Measurements from ENCODE around the gene HES2.
"Not testable (repeated sequence)": the region's sequence is repeated elsewhere in the genome, so short reads cannot be mapped to it uniquely, and the experiment has no call there.

The HES2 gene

DNA sequence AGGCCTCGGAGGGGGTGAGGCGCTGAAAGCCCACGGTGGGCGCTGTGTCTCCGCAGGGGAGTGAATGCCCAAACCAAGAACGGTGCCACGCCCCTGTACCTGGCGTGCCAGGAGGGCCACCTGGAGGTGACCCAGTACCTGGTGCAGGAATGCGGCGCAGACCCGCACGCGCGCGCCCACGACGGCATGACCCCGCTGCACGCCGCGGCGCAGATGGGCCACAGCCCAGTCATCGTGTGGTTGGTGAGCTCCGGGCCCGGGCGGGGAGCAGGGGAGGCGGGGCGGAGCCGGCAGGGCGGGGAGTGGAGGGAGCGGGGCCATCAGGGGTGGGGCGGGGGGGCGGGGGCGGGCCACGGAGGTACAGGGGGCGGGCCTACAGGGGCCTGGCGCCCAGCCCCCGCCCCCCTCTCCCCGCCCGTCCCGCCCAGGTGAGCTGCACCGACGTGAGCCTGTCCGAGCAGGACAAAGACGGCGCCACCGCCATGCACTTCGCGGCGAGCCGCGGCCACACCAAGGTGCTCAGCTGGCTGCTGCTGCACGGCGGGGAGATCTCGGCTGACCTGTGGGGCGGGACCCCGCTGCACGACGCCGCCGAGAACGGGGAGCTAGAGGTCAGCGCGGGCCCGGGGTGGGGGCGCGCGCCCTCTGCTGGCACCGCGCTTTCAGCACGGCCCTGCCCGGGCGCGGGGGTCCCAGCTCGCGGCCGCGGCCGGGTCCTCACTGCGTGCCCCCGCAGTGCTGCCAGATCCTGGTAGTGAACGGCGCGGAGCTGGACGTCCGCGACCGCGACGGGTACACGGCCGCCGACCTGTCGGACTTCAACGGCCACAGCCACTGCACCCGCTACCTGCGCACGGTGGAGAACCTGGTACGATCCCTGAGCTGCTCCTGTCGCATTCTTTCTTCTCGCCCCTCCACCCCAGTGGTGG is 20.7 kb upstream of the HES2 start:
- in situ Hi-C loops (cut with MboI; ENCODE audit: low pct_unique_long_range_greater_than_20kb, low sequenced_read_pairs): no loop called here
- DNase-seq: peak; percentile 49

DNA sequence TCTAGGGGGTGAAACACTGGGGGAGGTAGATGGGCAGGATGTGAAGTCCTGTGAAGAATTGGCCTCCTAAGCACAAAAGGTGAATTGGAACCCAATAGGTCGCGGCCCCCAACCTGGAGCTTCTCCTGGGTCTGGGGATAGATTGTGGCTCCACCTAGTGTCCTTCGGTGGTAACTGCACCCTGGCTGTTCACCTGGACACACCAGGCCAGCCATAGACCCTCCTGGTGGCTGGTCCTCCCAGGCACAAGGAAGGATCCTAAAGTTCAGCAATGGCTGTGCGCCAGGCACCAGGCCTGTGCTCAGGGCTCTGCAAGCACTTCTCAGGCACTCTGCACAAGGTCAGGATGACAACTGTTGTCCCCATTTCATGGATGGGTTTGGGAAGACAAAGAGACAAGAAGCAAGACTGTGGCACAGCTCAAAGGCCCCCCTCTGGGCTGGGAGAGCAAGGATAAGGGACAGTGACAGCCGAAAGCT is 18.4 kb upstream of the HES2 start:
- peak; percentile 81 for DNase-seq
- in situ Hi-C loops (cut with MboI; ENCODE audit: low pct_unique_long_range_greater_than_20kb, low sequenced_read_pairs): no loop called here

DNA sequence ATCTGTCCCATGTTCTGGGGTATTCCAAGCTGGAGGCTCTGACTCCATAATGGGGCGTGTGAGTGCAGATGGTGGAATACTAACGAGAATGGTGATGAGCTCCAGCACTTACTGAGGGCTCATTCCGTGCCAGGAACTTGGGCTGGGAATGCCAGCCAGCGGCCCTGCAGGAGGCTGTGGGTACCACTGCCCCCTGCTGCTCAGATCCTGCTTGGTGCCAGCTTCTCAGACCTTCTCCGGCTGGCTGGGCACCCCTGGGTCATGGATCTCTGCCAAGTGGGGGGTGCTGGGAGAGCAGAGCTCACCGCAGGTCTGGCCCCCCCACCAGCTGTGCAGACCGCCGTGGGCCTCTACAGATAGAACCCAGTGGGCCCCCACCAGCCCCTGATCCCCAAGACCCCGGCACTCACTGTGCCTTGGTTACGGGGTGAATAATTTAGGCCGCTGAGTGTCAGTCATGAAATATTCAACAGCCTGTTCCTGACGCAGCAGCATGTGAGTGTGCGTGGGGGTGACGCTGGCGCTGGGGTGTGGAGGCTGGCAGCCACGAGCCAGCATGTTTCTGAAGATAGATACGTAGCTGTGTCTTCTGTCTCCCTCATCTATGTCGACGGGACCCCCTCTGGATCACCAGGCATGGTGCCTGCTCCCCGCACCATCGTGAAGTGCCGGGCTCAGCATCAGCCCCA is 17.4 kb upstream of the HES2 start:
- in situ Hi-C loops (cut with MboI; ENCODE audit: low pct_unique_long_range_greater_than_20kb, low sequenced_read_pairs); DNase-seq: not testable (repeated sequence)

DNA sequence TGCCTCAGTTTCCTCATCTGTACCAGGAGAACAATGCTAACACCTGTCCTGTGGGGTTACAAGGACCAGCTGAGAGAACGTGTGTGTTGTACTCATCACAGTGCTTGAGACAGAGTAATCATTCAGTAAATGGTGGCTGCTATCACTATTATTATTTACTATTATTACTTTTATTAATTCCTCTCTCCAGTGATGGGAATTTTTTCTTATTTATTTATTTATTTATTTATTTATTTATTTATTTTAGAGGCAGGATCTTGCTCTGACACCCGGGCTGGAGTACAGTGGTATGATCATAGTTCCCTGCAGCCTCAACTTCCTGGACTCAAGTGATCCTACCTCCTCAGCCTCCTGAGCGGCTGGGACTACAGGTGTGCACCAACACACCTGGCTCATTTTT is 16.6 kb upstream of the HES2 start:
- in situ Hi-C loops (cut with MboI; ENCODE audit: low pct_unique_long_range_greater_than_20kb, low sequenced_read_pairs); DNase-seq: not testable (repeated sequence)

DNA sequence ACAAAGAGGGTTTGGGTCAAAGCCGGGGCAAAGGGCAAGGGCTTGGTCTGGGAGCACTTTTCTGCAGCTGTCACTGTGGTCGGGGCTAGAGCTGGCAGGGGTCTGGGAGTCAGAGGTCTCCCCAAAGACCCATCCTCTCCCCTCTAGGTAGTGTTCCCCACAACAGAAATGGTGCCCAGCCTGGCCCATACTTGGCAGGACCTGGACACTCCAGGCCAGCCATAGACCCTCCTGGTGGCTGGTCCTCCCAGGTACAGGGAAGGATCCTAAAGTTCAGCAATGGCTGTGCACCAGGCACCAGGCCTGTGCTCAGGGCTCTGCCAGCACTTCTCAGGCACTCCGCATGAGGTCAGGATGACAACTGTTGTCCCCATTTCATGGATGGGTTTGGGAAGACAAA is 15.8 kb upstream of the HES2 start:
- in situ Hi-C loops (cut with MboI; ENCODE audit: low pct_unique_long_range_greater_than_20kb, low sequenced_read_pairs): no loop called here
- DNase-seq: no peak

DNA sequence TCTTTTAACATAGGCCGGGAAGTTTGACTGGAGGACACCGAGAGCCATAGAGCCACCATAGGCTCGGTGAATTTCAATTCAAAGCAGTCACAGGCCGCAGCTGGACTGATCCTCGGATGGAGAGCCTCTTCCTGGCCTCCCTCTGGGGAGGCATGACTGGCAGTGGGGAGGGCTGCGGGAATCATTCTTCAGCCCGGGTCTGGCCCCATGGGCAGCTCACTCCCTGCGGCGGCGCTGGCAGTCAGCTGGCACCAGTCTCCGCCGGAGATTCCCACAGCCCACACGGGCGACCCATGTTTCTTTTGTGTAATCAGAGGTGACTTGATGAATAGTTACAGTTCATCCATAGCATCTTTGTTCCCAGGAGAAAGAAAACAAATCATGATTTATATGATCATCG is 15.4 kb upstream of the HES2 start:
- no peak for DNase-seq
- in situ Hi-C loops (cut with MboI; ENCODE audit: low pct_unique_long_range_greater_than_20kb, low sequenced_read_pairs): no loop called here

DNA sequence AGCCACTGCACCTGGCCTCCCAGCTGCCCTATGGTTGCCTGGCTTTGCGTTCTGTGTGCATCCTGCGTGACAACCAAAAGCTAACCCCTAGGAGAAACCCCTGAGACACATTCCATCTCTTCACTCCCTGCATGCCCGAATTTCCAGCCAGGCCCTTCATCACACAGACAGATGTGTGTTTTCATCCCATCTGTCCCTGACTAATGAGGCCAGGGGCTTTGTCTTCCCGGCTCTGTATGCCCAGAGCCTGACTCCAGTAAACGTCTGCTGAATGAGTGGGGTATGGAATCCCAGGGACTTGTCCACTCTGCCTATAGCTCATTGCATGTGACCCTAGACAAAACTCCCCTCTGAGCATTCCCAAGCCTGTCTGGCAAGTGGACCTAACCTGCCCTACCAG is 14.5 kb upstream of the HES2 start:
- no peak for DNase-seq
- in situ Hi-C loops (cut with MboI; ENCODE audit: low pct_unique_long_range_greater_than_20kb, low sequenced_read_pairs): no loop called here

DNA sequence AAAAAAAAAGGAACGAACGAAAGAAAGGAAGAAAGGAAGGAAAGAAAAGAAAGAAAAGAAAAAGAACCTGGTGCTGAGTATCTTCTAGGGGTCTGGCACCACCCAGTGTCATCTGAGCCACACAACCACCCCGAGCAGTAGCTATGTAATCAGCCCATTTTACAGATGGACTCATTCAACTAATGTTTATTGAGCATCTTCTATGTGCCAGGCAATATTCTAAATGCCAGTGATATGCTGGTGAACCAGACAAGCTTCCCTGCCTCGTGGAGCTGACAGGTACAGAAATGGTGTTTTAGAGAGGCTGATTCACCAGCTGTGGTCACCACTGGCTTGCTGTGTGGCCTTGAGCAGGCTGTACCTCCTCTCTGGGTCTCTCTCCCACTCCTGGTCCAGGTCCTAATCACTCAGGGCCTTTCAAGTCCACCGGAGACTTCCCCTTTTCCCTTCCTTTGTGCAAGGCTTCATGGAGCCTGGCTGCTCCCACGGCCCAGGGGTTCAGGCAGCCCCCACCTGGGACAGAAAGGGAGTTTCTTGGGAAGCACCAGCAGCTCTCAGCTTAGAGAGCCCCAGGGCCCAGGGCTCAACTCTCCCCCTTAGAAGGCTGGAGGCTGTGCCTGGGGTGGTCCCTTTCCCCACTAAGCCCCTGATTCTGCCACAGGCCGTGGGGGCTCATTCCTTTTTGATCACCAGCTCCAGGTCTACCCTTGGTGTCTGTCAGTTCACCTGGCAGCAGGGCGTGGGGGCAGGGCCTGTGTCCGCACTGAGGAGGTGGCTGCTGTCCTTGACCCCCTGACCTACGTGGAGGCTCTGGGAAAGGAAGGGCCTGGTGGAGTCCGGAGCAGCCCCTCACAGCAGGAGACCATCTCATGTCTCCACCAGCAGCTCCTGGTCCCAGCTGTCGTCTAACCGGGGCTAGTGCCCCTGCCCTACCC is 12.2 kb upstream of the HES2 start:
- DNase-seq; in situ Hi-C loops (cut with MboI; ENCODE audit: low pct_unique_long_range_greater_than_20kb, low sequenced_read_pairs): not testable (repeated sequence)

DNA sequence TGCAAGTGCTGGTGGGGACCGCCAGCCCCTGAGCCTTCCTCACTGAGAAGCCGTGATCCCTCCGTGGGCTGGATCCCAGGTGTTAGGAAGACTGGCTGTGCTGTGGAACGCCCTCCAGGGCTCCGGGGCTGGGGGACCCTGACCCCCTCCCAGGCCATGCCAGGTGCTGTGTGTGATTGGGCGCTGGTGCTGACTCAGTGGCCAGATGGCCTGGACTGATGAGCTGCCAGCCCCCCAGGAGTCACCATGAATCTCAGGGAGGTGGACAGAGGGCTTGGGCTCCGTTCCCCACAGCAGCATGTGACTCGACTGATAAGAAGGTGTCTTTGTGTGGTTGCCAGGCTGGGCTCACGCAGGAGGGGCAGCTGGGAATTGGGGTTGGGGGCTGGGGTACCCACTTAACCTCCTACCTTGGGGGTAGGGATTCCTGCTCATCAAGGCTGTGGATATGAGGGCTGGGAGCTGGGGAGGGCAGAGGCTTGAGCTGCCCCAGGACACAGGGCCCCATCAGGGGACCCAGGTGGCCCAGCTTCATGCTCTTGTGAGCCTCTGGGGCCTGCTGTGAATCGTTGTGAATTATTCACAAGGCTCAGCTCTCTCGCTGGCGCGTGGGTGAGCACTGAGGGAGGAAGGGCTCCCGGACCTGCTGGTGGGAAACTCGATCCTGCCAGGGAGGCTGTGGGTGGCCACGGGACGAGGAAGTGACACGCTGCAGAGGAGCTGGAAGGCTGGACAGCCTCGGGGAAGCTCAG is 10.1 kb upstream of the HES2 start:
- in situ Hi-C loops (cut with MboI; ENCODE audit: low pct_unique_long_range_greater_than_20kb, low sequenced_read_pairs): not testable (repeated sequence)

DNA sequence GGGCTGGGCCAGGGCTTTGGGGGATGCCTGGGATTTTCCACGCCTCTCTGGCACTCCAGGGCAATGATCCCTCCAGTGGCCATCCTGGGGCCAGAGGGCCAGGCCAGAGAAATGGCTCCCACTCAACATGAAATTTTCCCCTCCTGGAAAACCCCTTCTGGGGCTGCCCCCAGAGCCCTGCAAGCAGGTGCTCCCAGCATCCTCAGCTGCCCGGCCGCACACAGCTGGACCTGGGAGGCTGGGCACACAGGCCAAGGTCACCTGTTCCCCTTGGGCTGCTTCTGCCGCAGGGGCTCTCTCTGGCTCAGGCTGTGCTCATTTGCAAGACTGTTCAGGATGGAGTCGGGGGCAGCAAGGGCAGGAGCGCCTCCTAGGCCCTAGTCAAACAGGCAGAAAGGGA is 8.7 kb upstream of the HES2 start:
- DNase-seq; in situ Hi-C loops (cut with MboI; ENCODE audit: low pct_unique_long_range_greater_than_20kb, low sequenced_read_pairs): not testable (repeated sequence)

More for the DNA sequence above, 10.1 kb upstream of the HES2 start:
- DNase-seq: not testable (repeated sequence)

DNA sequence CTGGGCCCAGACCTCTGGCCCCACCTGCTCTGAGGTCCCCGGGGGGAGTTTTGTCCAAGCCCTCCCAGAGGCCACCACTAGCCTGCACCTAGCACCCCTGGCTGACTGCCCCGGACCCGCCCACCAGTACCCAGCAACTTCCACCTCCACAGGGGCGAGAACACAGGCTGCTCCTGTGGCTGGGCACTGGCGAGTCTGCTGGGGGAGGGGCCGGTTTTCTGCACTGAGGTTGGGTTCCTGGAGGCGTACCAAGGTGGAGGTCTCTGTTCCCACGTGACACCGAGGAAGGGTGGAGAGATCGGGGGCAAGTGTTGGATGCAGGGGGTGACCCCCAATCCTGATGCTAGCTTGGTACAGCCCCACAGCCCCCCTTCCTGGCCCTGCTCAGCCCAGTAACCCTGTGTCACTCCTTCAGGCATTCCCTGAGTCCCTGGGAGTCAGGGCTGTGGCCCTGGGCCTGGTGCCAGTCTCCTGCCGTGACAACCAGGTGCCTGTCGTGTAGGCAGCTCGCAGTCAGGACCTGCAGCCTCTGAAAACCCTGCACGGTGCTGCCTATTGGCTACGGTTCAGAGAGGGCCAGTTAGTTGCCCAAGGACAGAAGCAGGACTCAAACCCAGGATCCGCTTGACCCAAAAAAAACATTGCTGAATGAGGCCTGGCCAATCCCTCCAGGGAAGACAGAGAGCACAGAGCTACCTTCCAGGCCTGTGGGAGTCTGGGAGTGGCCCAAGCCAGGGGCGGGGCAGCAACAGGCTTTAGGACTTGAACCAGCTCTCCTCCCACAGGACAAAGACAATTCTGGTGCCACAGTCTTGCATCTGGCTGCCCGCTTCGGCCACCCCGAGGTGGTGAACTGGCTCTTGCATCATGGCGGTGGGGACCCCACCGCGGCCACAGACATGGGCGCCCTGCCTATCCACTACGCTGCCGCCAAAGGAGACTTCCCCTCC is 8.0 kb upstream of the HES2 start:
- DNase-seq: no peak
- in situ Hi-C loops (cut with MboI; ENCODE audit: low pct_unique_long_range_greater_than_20kb, low sequenced_read_pairs): no loop called here

DNA sequence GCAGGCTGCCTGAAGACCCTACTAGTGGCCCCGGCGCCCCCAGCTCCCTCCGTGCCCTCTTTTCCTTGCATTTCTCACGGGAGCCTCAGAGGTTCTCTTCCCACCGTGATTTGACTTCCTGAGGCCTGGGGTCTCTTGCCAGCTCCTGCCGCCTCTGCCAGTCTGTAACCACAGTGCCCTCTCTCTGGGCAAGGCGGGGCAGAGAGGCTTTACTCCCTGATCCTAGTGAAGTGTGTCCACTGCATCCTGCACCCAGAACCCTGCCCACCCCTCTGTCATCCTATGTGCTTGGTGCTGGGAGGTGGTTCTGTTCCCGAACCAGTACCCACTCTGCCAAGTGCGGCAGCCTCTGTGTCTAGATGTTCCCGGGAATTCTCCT is 7.2 kb upstream of the HES2 start:
- in situ Hi-C loops (cut with MboI; ENCODE audit: low pct_unique_long_range_greater_than_20kb, low sequenced_read_pairs): no loop called here
- no peak for DNase-seq

DNA sequence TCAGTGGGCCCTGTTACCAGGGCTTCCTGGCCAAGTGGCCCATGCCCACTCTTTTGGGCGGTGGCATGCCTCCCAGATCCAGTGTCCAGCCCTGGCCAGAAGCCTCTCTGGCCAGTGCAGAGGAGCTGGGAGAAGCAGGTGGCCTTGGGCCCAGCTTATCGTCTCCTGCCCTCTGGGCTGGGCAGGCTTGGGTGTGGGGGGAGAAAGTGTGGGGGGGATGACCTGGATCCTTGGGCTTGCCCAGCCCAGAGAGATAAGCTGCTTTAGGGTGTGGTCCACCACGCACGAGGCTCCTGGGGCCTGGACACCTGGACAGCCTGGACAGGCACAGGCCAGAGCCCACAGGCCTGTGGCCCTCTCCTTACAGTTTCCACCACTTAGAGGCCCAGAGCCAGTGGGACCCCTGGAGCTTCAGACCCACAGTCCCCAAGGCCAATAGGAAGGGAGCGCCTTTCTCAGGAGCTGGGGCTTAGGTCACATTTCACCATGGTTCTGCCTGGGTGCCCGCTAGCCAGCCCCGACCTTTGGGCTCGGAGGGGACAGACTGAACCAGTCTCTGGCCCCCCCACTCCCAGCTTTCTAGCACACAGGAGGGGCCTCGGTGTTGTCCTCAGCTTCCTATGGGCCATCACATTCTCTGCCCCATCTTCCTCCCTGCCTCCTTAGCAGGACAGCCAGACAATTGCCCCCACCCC is 6.7 kb upstream of the HES2 start:
- in situ Hi-C loops (cut with MboI; ENCODE audit: low pct_unique_long_range_greater_than_20kb, low sequenced_read_pairs): no loop called here
- no peak for DNase-seq

DNA sequence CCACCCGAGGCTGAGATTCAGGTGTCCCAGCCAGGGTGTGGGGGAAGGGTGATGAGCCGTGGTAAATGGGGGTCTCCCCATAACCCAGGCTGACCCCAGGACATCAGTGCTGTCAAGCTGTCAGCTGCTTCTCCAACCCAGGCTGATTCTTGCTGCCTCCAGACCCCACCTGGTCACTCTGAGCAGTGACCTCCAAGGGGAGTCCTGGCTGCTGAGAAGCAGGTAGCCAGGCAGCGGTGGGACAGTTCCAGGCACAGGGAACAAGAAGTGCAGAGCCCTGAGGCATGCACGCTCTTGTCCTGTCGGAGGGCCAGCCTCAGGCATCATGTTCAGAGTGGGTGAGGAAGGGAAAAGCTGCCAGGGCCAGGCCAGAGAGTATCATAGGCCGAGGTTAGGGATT is 5.9 kb upstream of the HES2 start:
- no peak for DNase-seq

DNA sequence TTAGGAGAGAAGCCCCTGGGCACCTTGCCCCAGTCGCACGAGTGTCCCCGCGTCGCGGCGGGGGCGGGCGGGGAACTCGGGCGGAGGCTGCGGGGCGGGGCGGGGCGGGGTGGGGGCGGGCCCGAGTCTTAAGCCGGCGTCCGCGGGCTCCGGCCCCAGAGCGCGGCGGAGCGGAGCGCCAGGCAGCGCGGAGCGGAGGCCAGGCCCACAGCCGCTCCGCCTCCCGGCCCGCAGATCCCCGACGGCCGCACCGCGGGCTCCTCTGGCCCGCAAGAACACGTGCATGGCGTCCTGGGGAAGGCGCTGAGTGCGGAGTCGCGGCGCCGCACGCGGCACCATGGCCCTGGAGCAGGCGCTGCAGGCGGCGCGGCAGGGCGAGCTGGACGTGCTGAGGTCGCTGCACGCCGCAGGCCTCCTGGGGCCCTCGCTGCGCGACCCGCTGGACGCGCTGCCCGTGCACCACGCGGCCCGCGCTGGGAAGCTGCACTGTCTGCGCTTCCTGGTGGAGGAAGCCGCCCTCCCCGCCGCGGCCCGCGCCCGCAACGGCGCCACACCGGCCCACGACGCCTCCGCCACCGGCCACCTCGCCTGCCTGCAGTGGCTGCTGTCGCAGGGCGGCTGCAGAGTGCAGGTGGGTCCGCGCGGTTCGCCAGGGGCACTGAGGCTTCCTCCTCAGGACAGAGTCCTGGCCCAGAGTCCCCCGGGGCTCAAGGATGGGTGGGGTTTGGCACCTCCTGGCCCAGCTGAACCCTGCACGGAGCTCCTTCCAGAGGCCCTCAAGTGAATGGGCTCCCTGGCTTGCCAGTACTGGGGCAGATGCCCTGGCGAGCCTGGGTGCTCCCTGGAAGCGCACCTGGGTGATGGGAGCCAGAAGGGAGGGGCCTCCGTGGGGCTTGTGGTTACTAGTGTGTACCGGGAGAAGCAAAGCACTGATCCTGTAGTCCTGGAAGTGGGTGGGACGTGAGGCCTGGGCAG is 5.2 kb upstream of the HES2 start, which contains the start of gene ESPN:
Gene ESPN (plus strand): TSS at position 158 of the 975 bp plus-strand sequence. CDS start 180 bp downstream, at position 338.
- in situ Hi-C loops (cut with MboI; ENCODE audit: low pct_unique_long_range_greater_than_20kb, low sequenced_read_pairs): no loop called here
- no peak for DNase-seq

More for the DNA sequence above, 5.9 kb upstream of the HES2 start:
- in situ Hi-C loops (cut with MboI; ENCODE audit: low pct_unique_long_range_greater_than_20kb, low sequenced_read_pairs): no loop called here
